ENCODE data around the gene ENPP5. TPM values are rescaled to one million over a fixed set of nuclear protein-coding genes. Genes with fewer than 3 reads are reported as not detected.

Gene ENPP5
- total and polyA plus RNA-seq, 10 of the 15 experiments (the other 5 are each of a cell fraction or from before 2014, with no cell fraction given): 0.05 to 0.07 TPM; not detected in 8

DNA sequence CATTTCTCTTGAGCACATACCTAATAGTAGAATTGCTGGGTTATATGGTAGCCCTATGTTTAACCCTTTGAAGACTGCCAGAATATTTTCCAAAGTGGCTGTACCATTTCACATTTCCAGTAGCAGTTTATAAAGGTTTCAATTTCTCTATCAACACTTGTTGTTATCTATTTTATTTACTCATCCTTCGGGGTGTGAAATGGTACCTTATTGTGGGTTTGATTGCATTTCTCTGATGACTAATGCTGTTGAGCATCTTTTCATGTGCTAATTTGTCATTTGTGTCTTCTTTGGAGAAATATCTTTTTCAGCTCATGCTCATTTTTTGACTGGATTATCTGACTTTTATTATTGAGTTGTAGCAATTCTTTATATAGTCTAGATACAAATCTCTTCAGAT lies 35.6 kb downstream of the ENPP5 start:
- WGBS (ENCODE audit: insufficient coverage, insufficient replicate concordance, low lambda C conversion rate, missing lambda C conversion rate): 94% methylated on average over 1 of the region's 1 CpG
- BruUV-seq (replicated peaks): no TSS peak

More for the DNA sequence above, 35.6 kb downstream of the ENPP5 start:
- H3K4me1 ChIP-seq (ENCODE audit: control insufficient read depth, insufficient read depth, low read length): peaks cover 14% of the 10 kb centered on the region
- no peak overlapping the region for H2AFZ ChIP-seq (ENCODE audit: control insufficient read depth, low read depth, low read length)
- H3K79me2 ChIP-seq (ENCODE audit: control insufficient read depth, insufficient read depth, low read length): peaks cover 11% of the 10 kb centered on the region
- ChIA-PET SMC1A (ENCODE audit: uncharacterized antibody, unreplicated experiment) (interaction anchor here (1.6 kb wide), 1 partner anchor 45 kb away, joined by 6 read pairs; no protein-coding TSS in a partner anchor), POLR2A (no interaction called here), CTCF (interaction anchor here (2.3 kb wide), 1 partner anchor 45 kb away, joined by 7 read pairs; no protein-coding TSS in a partner anchor), RAD21 (ENCODE audit: unreplicated experiment) (interaction anchor here (0.8 kb wide), 1 partner anchor 85 kb away, joined by 3 read pairs; no protein-coding TSS in a partner anchor)
- H3K9ac ChIP-seq (ENCODE audit: control insufficient read depth, insufficient read depth, low read length): no peak overlapping the region
- DNase-seq (ENCODE audit: low read depth, low spot score) (no peak), ATAC-seq (no peak), FAIRE-seq (no peak)
- no peak for TF ChIP-seq EGR1 (IDR thresholded peaks at IDR 0.05; ENCODE audit: borderline replicate concordance in 1 of 2, low read depth in 2 of 2, low read length in 2 of 2)
- TF ChIP-seq, protein P1, sequence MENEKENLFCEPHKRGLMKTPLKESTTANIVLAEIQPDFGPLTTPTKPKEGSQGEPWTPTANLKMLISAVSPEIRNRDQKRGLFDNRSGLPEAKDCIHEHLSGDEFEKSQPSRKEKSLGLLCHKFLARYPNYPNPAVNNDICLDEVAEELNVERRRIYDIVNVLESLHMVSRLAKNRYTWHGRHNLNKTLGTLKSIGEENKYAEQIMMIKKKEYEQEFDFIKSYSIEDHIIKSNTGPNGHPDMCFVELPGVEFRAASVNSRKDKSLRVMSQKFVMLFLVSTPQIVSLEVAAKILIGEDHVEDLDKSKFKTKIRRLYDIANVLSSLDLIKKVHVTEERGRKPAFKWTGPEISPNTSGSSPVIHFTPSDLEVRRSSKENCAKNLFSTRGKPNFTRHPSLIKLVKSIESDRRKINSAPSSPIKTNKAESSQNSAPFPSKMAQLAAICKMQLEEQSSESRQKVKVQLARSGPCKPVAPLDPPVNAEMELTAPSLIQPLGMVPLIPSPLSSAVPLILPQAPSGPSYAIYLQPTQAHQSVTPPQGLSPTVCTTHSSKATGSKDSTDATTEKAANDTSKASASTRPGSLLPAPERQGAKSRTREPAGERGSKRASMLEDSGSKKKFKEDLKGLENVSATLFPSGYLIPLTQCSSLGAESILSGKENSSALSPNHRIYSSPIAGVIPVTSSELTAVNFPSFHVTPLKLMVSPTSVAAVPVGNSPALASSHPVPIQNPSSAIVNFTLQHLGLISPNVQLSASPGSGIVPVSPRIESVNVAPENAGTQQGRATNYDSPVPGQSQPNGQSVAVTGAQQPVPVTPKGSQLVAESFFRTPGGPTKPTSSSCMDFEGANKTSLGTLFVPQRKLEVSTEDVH (IDR thresholded peaks at IDR 0.05; ENCODE audit: low read depth, partially characterized antibody): no peak
- no peak for TF ChIP-seq CREM (IDR thresholded peaks at IDR 0.05; ENCODE audit: low read depth)
- no peak for TF ChIP-seq NBN (IDR thresholded peaks at IDR 0.05)
- no peak for TF ChIP-seq PAX8 (IDR thresholded peaks at IDR 0.05)
- no peak for TF ChIP-seq CHD2 (IDR thresholded peaks at IDR 0.05; ENCODE audit: borderline replicate concordance, low read depth, low read length)
- no peak for TF ChIP-seq RFX5 (IDR thresholded peaks at IDR 0.05; ENCODE audit: low read depth, low read length)
- no peak for TF ChIP-seq NFXL1 (IDR thresholded peaks at IDR 0.05; ENCODE audit: borderline replicate concordance)
- TF ChIP-seq RCOR1 (conservative IDR thresholded peaks at IDR 0.05; ENCODE audit: low read depth, low read length): no peak
- TF ChIP-seq HCFC1 (IDR thresholded peaks at IDR 0.05; ENCODE audit: low read length): no peak
- TF ChIP-seq FOXM1 (IDR thresholded peaks at IDR 0.05; ENCODE audit: low read depth, low read length): no peak
- no peak for TF ChIP-seq SMAD5 (IDR thresholded peaks at IDR 0.05; ENCODE audit: low read depth)
- TF ChIP-seq ASH2L (IDR thresholded peaks at IDR 0.05; ENCODE audit: borderline replicate concordance, low read depth): no peak
- no peak for TF ChIP-seq YY1 (IDR thresholded peaks at IDR 0.05; ENCODE audit: low read depth, low read length)
- TF ChIP-seq, protein P2, sequence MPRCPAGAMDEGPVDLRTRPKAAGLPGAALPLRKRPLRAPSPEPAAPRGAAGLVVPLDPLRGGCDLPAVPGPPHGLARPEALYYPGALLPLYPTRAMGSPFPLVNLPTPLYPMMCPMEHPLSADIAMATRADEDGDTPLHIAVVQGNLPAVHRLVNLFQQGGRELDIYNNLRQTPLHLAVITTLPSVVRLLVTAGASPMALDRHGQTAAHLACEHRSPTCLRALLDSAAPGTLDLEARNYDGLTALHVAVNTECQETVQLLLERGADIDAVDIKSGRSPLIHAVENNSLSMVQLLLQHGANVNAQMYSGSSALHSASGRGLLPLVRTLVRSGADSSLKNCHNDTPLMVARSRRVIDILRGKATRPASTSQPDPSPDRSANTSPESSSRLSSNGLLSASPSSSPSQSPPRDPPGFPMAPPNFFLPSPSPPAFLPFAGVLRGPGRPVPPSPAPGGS (IDR thresholded peaks at IDR 0.05; ENCODE audit: borderline replicate concordance, insufficient read depth, low read depth, low read length, poor library complexity, severe bottlenecking): no peak
- TF ChIP-seq CBX3 (IDR thresholded peaks at IDR 0.05; ENCODE audit: borderline replicate concordance, low read depth): no peak
- no peaks in the 10 kb centered on the region for H4K20me1 ChIP-seq (ENCODE audit: control insufficient read depth, insufficient read depth)
- no peak overlapping the region for H3K4me2 ChIP-seq (ENCODE audit: control insufficient read depth, insufficient read depth)
- in situ Hi-C loops (cut with MboI): no loop called here
- H3K27ac ChIP-seq (ENCODE audit: control insufficient read depth, insufficient read depth): no peak overlapping the region
- H3K36me3 ChIP-seq (ENCODE audit: control insufficient read depth in 2 of 2, insufficient read depth in 2 of 2, low read length in 1 of 2): no peaks in the 10 kb centered on the region
- H3K27me3 ChIP-seq (replicated peaks in 1 of 2; ENCODE audit: control insufficient read depth in 2 of 2, insufficient read depth in 2 of 2, low read length in 1 of 2): no peaks in the 10 kb centered on the region
- intact Hi-C loops (cut with micrococcal nuclease; ENCODE audit: unreplicated experiment): no loop called here
- H3K9me3 ChIP-seq (replicated peaks; ENCODE audit: control insufficient read depth, insufficient read depth, low read length): no peaks in the 10 kb centered on the region
- H3K4me3 ChIP-seq: no peak overlapping the region
